ENCODE data around the gene MORN5.

MORN5 gene

DNA sequence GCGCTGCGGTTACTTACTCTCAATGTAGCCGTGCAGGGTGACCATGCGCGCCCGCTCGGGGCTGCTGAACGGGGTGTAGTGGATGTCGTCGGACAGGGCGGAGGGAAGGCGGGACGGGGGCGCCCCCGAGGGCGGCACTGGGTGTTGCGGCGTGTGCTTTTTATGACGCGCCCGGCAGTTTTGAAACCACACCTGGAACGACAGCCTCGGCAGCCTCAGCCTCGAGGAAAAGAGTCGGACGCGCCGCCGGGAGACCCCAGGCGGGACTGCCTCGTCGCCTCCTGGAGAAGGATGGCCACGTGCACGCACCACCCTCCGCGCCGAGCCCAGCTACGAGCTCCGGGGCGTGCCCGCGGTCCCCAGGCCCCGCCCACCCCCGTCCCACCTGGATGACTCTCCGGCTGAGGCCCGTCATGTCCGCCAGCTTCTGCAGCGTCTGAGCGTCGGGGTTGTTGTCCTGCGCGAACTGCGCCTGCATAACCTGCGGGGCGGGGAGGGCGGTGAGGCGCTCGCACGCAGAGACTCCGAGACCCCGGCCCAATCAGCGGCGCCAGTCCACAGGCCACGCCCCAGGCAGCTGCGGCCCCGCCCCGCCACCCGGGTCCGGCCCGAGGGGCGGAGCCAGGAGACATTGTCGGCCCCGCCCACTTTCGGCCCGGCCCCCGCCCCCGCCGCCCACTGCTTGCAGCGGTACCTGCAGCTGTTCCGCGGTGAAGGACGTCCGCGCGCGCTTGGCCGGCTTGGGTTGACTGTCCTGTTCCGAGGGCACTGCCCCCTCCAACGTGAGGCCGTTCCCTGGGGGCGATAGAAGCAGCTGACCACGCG, 54.1 kb downstream of the MORN5 start (continued):
- TF ChIP-seq, protein P1, sequence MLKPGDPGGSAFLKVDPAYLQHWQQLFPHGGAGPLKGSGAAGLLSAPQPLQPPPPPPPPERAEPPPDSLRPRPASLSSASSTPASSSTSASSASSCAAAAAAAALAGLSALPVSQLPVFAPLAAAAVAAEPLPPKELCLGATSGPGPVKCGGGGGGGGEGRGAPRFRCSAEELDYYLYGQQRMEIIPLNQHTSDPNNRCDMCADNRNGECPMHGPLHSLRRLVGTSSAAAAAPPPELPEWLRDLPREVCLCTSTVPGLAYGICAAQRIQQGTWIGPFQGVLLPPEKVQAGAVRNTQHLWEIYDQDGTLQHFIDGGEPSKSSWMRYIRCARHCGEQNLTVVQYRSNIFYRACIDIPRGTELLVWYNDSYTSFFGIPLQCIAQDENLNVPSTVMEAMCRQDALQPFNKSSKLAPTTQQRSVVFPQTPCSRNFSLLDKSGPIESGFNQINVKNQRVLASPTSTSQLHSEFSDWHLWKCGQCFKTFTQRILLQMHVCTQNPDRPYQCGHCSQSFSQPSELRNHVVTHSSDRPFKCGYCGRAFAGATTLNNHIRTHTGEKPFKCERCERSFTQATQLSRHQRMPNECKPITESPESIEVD (tag by site-specific recombination; IDR thresholded peaks at IDR 0.05) = no peak
- peak; percentile 59; the same call in 1 of the 2 replicates for TF ChIP-seq KLF9 (tag by site-specific recombination; IDR thresholded peaks at IDR 0.05; ENCODE audit: low read depth)
- TF ChIP-seq KLF10 (tag by site-specific recombination; IDR thresholded peaks at IDR 0.05) = no peak
- TF ChIP-seq, protein P2, sequence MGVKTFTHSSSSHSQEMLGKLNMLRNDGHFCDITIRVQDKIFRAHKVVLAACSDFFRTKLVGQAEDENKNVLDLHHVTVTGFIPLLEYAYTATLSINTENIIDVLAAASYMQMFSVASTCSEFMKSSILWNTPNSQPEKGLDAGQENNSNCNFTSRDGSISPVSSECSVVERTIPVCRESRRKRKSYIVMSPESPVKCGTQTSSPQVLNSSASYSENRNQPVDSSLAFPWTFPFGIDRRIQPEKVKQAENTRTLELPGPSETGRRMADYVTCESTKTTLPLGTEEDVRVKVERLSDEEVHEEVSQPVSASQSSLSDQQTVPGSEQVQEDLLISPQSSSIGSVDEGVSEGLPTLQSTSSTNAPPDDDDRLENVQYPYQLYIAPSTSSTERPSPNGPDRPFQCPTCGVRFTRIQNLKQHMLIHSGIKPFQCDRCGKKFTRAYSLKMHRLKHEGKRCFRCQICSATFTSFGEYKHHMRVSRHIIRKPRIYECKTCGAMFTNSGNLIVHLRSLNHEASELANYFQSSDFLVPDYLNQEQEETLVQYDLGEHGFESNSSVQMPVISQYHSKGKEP (tag by site-specific recombination; IDR thresholded peaks at IDR 0.05) = peak; percentile 70; the same call in 1 of the 2 replicates
- TF ChIP-seq ZNF341 (tag by site-specific recombination; IDR thresholded peaks at IDR 0.05; ENCODE audit: low read depth) = peak; percentile 45; the same call in 1 of the 2 replicates
- TF ChIP-seq, protein P3, sequence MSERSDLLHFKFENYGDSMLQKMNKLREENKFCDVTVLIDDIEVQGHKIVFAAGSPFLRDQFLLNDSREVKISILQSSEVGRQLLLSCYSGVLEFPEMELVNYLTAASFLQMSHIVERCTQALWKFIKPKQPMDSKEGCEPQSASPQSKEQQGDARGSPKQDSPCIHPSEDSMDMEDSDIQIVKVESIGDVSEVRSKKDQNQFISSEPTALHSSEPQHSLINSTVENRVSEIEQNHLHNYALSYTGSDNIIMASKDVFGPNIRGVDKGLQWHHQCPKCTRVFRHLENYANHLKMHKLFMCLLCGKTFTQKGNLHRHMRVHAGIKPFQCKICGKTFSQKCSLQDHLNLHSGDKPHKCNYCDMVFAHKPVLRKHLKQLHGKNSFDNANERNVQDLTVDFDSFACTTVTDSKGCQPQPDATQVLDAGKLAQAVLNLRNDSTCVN (tag by site-specific recombination; optimal IDR thresholded peaks at IDR 0.05) = peak; percentile 54
- TF ChIP-seq, protein P4, sequence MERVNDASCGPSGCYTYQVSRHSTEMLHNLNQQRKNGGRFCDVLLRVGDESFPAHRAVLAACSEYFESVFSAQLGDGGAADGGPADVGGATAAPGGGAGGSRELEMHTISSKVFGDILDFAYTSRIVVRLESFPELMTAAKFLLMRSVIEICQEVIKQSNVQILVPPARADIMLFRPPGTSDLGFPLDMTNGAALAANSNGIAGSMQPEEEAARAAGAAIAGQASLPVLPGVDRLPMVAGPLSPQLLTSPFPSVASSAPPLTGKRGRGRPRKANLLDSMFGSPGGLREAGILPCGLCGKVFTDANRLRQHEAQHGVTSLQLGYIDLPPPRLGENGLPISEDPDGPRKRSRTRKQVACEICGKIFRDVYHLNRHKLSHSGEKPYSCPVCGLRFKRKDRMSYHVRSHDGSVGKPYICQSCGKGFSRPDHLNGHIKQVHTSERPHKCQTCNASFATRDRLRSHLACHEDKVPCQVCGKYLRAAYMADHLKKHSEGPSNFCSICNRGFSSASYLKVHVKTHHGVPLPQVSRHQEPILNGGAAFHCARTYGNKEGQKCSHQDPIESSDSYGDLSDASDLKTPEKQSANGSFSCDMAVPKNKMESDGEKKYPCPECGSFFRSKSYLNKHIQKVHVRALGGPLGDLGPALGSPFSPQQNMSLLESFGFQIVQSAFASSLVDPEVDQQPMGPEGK (tag by site-specific recombination; IDR thresholded peaks at IDR 0.05) = peak; percentile 58
- TF ChIP-seq, protein P5, sequence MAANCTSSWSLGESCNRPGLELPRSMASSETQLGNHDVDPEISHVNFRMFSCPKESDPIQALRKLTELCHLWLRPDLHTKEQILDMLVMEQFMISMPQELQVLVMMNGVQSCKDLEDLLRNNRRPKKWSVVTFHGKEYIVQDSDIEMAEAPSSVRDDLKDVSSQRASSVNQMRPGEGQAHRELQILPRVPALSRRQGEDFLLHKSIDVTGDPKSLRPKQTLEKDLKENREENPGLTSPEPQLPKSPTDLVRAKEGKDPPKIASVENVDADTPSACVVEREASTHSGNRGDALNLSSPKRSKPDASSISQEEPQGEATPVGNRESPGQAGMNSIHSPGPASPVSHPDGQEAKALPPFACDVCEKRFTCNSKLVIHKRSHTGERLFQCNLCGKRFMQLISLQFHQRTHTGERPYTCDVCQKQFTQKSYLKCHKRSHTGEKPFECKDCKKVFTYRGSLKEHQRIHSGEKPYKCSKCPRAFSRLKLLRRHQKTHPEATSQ (tag by site-specific recombination; IDR thresholded peaks at IDR 0.05) = no peak

DNA sequence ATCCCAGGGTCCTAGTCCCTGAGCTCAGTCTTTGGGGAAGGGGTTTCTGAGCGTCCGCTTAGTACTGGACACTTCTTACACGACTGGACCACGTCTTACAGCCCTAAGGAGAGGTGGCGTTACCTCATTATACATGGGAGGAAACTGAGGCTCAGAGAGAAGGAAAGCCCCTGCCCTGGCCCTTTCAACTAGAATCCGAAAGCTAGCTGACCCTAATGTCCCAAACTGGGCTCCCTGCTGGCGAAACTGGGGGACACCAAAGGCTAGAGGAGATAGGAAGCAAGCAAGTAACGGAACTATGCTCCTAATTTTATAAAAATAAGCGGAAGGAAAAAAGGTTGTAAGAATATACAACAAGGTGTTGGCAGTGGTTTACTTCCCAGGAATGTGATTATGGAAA, 54.8 kb downstream of the MORN5 start:
- TF ChIP-seq ZNF184 (tag by site-specific recombination; IDR thresholded peaks at IDR 0.05) = no peak
- TF ChIP-seq, protein P4 (tag by site-specific recombination; IDR thresholded peaks at IDR 0.05) = 0 out of 2 replicates have a peak, but pooled peaks have one; percentile 1
- Histone ChIP-seq H3K27ac (ENCODE audit: extremely low read depth, low read depth, low read length) (no peak overlapping the region), H3K9me3 (ENCODE audit: control insufficient read depth, insufficient read depth, low read depth, low read length) (no peaks in the 10 kb centered on the region), H3K36me3 (ENCODE audit: control insufficient read depth in 2 of 2, insufficient read depth in 1 of 2, low read length in 2 of 2) (no peaks in the 10 kb centered on the region), H3K4me3 (ENCODE audit: low read depth, low read length) (peak overlapping the region; percentile 48), H3K4me1 (ENCODE audit: control insufficient read depth, insufficient read depth, low read length) (no peaks in the 10 kb centered on the region)
- POLR2A ChIA-PET = interaction anchor here (0.9 to 1.5 kb wide), 6 partner anchors 8 to 57 kb away, joined by 4 to 8 read pairs (median 4); partner anchors contain the start of genes LHX6, MORN5, MRRF and RBM18
- CTCF ChIA-PET = interaction anchor here (0.7 to 0.9 kb wide), 2 partner anchors 38 to 136 kb away, joined by 3 read pairs; no protein-coding TSS in a partner anchor

Data from HEK293 (cell line).